Measurements from ENCODE around the gene LIX1L. TPM values are rescaled to one million over a fixed set of nuclear protein-coding genes. Genes with fewer than 3 reads are reported as not detected.

Gene LIX1L
- total RNA-seq, 2 experiments from 2014 or later: 21.4 to 21.5 TPM

GRCh38 chr1:145993618-145994390 lies 36.0 kb upstream of the LIX1L start:
- ATAC-seq (ENCODE audit: poor library complexity): no peak
- Histone ChIP-seq H3K9me3 (ENCODE audit: control insufficient read depth in 1 of 2, insufficient read depth in 1 of 2, low read length in 2 of 2) (no peaks in the 10 kb centered on the region), H3K36me3 (ENCODE audit: insufficient read depth, low read length) (peaks cover 41% of the 10 kb centered on the region), H3K27me3 (ENCODE audit: control insufficient read depth in 1 of 2, insufficient read depth in 2 of 2, low read length in 2 of 2) (no peaks in the 10 kb centered on the region), H3K4me1 (ENCODE audit: insufficient read depth, low read length) (peaks cover 41% of the 10 kb centered on the region), H3K4me3 (ENCODE audit: low read length) (peak overlapping the region; percentile 61), H3K27ac (ENCODE audit: low read depth in 1 of 2, low read length in 2 of 2) (peak overlapping the region; percentile 42 to 91)
- TF ChIP-seq CTCF (IDR thresholded peaks at IDR 0.05): no peak
- no peaks in the 10 kb centered on the region for H3K9me3 Mint-ChIP-seq
- ChIA-PET POLR2A (interaction anchor here (0.9 to 11.8 kb wide), 12 partner anchors 9 to 135 kb away, joined by 3 to 625 read pairs (median 10); partner anchors contain the start of genes ANKRD34A, LIX1L, PEX11B and PIAS3), CTCF (interaction anchor here (0.6 to 6.3 kb wide), 5 partner anchors 13 to 66 kb away, joined by 3 to 61 read pairs (median 4); partner anchors contain the start of gene RBM8A)
- peaks cover 72% of the 10 kb centered on the region for H3K4me1 Mint-ChIP-seq (ENCODE audit: low read depth)
- peak in 1 of 14 experiments; percentile 37 for DNase-seq
- peak overlapping the region; percentile 95 for H3K4me3 Mint-ChIP-seq
- peak overlapping the region; percentile 95 for H3K27ac Mint-ChIP-seq
- peaks cover 68% of the 10 kb centered on the region for H3K36me3 Mint-ChIP-seq (ENCODE audit: low read depth)
- intact Hi-C loops (cut with DNase I, micrococcal nuclease): loop anchor here in 1 of 2 experiments (2.0 kb wide), 1 partner anchor 13 kb away; no protein-coding TSS in a partner anchor
- H3K27me3 Mint-ChIP-seq: no peaks in the 10 kb centered on the region

- peak overlapping the region; percentile 61 for H3K4me3 ChIP-seq (ENCODE audit: low read length)
- H3K36me3 ChIP-seq (ENCODE audit: insufficient read depth, low read length): peaks cover 41% of the 10 kb centered on the region
- H3K9me3 ChIP-seq (ENCODE audit: control insufficient read depth in 1 of 2, insufficient read depth in 1 of 2, low read length in 2 of 2): no peaks in the 10 kb centered on the region
- Mint-ChIP-seq H3K4me1 (ENCODE audit: low read depth) (peaks cover 70% of the 10 kb centered on the region), H3K36me3 (ENCODE audit: low read depth) (peaks cover 67% of the 10 kb centered on the region), H3K27ac (peak overlapping the region; percentile 95), H3K9me3 (no peaks in the 10 kb centered on the region), H3K4me3 (peak overlapping the region; percentile 95), H3K27me3 (no peaks in the 10 kb centered on the region)
- H3K4me1 ChIP-seq (ENCODE audit: insufficient read depth, low read length): peaks cover 40% of the 10 kb centered on the region
- POLR2A ChIA-PET: interaction anchor here (0.9 to 11.8 kb wide), 11 partner anchors 8 to 134 kb away, joined by 3 to 625 read pairs (median 8); partner anchors contain the start of genes ANKRD34A, LIX1L, PEX11B and PIAS3
- DNase-seq: no peak
- H3K27me3 ChIP-seq (ENCODE audit: control insufficient read depth in 1 of 2, insufficient read depth in 2 of 2, low read length in 2 of 2): no peaks in the 10 kb centered on the region
- CTCF ChIA-PET: interaction anchor here (0.6 to 6.3 kb wide), 3 partner anchors 14 to 16 kb away, joined by 4 to 61 read pairs (median 7); no protein-coding TSS in a partner anchor
- no peak for ATAC-seq (ENCODE audit: poor library complexity)
- intact Hi-C loops (cut with DNase I, micrococcal nuclease): no loop called here
- H3K27ac ChIP-seq (ENCODE audit: low read depth in 1 of 2, low read length in 2 of 2): peak overlapping the region; percentile 42 to 43
- TF ChIP-seq CTCF (IDR thresholded peaks at IDR 0.05): no peak
Measured at GRCh38 chr1:145992958-145993617, 35.3 kb upstream of the LIX1L start.

- ATAC-seq (ENCODE audit: poor library complexity) (no peak), DNase-seq (peak in 3 of 14 experiments; percentile 24 to 48 (median 29))
- TF ChIP-seq CTCF (IDR thresholded peaks at IDR 0.05): no peak
- intact Hi-C loops (cut with DNase I, micrococcal nuclease): no loop called here
- peaks cover 43% of the 10 kb centered on the region for H3K4me1 ChIP-seq (ENCODE audit: insufficient read depth, low read length)
- H3K4me3 ChIP-seq (ENCODE audit: low read length): peak overlapping the region; percentile 61
- Mint-ChIP-seq H3K27ac (peak overlapping the region; percentile 95), H3K36me3 (ENCODE audit: low read depth) (peaks cover 61% of the 10 kb centered on the region), H3K9me3 (no peaks in the 10 kb centered on the region), H3K4me3 (peak overlapping the region; percentile 95), H3K4me1 (ENCODE audit: low read depth) (peaks cover 70% of the 10 kb centered on the region), H3K27me3 (no peaks in the 10 kb centered on the region)
- ChIA-PET POLR2A (interaction anchor here (1.4 to 11.8 kb wide), 9 partner anchors 11 to 133 kb away, joined by 4 to 625 read pairs (median 8); partner anchors contain the start of genes ANKRD34A, PEX11B, PIAS3 and POLR3GL), CTCF (interaction anchor here (1.7 to 6.3 kb wide), 2 partner anchors 13 to 15 kb away, joined by 7 to 61 read pairs; no protein-coding TSS in a partner anchor)
- H3K27ac ChIP-seq (ENCODE audit: low read depth in 1 of 2, low read length in 2 of 2): peak overlapping the region in 1 of 2 donors; percentile 42
- no peaks in the 10 kb centered on the region for H3K9me3 ChIP-seq (ENCODE audit: control insufficient read depth in 1 of 2, insufficient read depth in 1 of 2, low read length in 2 of 2)
- H3K27me3 ChIP-seq (ENCODE audit: control insufficient read depth in 1 of 2, insufficient read depth in 2 of 2, low read length in 2 of 2): no peaks in the 10 kb centered on the region
- peaks cover 41% of the 10 kb centered on the region for H3K36me3 ChIP-seq (ENCODE audit: insufficient read depth, low read length)
Measured at GRCh38 chr1:145992502-145992936, 34.7 kb upstream of the LIX1L start.
